HEK293 (cell line): ENCODE data around the gene RHBDF1.

Experiments used
- OSR2 ChIP-seq: fragments of 450-650 bp; formaldehyde crosslinking; IDR thresholded peaks from 2 replicates; pipeline ENCODE4 v1.5.1; 2016; ENCODE audit warnings: missing biosample characterization, missing genetic modification characterization
- SCRT2 ChIP-seq: fragments of 450-650 bp; formaldehyde crosslinking; IDR thresholded peaks from 2 replicates; pipeline ENCODE4 v1.5.1; 2016; ENCODE audit warnings: missing biosample characterization, missing genetic modification characterization
- ZFP41 ChIP-seq: fragments of 450-650 bp; formaldehyde crosslinking; IDR thresholded peaks from 2 replicates; pipeline ENCODE4 v1.5.1; 2016; ENCODE audit warnings: missing biosample characterization, missing genetic modification characterization, borderline replicate concordance
- ZNF146 ChIP-seq: fragments of 450-650 bp; formaldehyde crosslinking; IDR thresholded peaks from 2 replicates; pipeline ENCODE4 v1.5.1; 2016; ENCODE audit warnings: missing biosample characterization, missing genetic modification characterization
- ZNF169 ChIP-seq: fragments of 450-650 bp; formaldehyde crosslinking; IDR thresholded peaks from 2 replicates; pipeline ENCODE4 v1.5.1; 2016; ENCODE audit warnings: missing biosample characterization, missing genetic modification characterization
- ZNF19 ChIP-seq: fragments of 450-650 bp; formaldehyde crosslinking; IDR thresholded peaks from 2 replicates; pipeline ENCODE4; 2016; ENCODE audit warnings: missing biosample characterization, missing genetic modification characterization, low read depth
- ZNF211 ChIP-seq: fragments of 450-650 bp; formaldehyde crosslinking; IDR thresholded peaks from 2 replicates; pipeline ENCODE4 v1.5.1; 2016; ENCODE audit warnings: low read depth, missing biosample characterization, missing genetic modification characterization
- ZNF266 ChIP-seq: fragments of 450-650 bp; formaldehyde crosslinking; IDR thresholded peaks from 2 replicates; pipeline ENCODE4 v1.5.1; 2016; ENCODE audit warnings: missing biosample characterization, missing genetic modification characterization, low read depth
- ZNF302 ChIP-seq: fragments of 450-650 bp; formaldehyde crosslinking; IDR thresholded peaks from 2 replicates; pipeline ENCODE4 v1.5.1; 2016; ENCODE audit warnings: missing biosample characterization, missing genetic modification characterization, low read depth
- ZNF311 ChIP-seq: fragments of 450-650 bp; formaldehyde crosslinking; IDR thresholded peaks from 2 replicates; pipeline ENCODE4 v1.5.1; 2017; ENCODE audit warnings: missing biosample characterization, missing genetic modification characterization, borderline replicate concordance
- ZNF335 ChIP-seq: fragments of 450-650 bp; formaldehyde crosslinking; conservative IDR thresholded peaks from 2 replicates; pipeline ENCODE4 v1.5.1; 2016; ENCODE audit warnings: missing biosample characterization, missing genetic modification characterization
- ZNF391 ChIP-seq: fragments of 450-650 bp; formaldehyde crosslinking; IDR thresholded peaks from 2 replicates; pipeline ENCODE4 v1.5.1; 2016; ENCODE audit warnings: low read depth, missing biosample characterization, missing genetic modification characterization, borderline replicate concordance
- ZNF426 ChIP-seq: fragments of 450-650 bp; formaldehyde crosslinking; IDR thresholded peaks from 2 replicates; pipeline ENCODE4 v1.5.1; 2017; ENCODE audit warnings: missing biosample characterization, missing genetic modification characterization, mild to moderate bottlenecking, inconsistent platforms, moderate library complexity
- ZNF514 ChIP-seq: fragments of 450-650 bp; formaldehyde crosslinking; IDR thresholded peaks from 2 replicates; pipeline ENCODE4 v1.5.1; 2016; ENCODE audit warnings: missing biosample characterization, missing genetic modification characterization
- ZNF529 ChIP-seq: fragments of 450-650 bp; formaldehyde crosslinking; IDR thresholded peaks from 2 replicates; pipeline ENCODE4 v1.5.1; 2017; ENCODE audit warnings: missing genetic modification characterization, missing biosample characterization; ENCODE audit not compliant: insufficient replicate concordance
- ZNF548 ChIP-seq: fragments of 450-650 bp; formaldehyde crosslinking; IDR thresholded peaks from 2 replicates; pipeline ENCODE4 v1.5.1; 2016; ENCODE audit warnings: missing biosample characterization, missing genetic modification characterization
- ZNF571 ChIP-seq: fragments of 450-650 bp; formaldehyde crosslinking; IDR thresholded peaks from 2 replicates; pipeline ENCODE4 v1.5.0; 2017; ENCODE audit warnings: missing biosample characterization, missing genetic modification characterization
- ZNF629 ChIP-seq: fragments of 450-650 bp; formaldehyde crosslinking; IDR thresholded peaks from 2 replicates; pipeline ENCODE4 v1.5.1; 2017; ENCODE audit warnings: missing biosample characterization, missing genetic modification characterization
- ZNF843 ChIP-seq: fragments of 450-650 bp; formaldehyde crosslinking; IDR thresholded peaks from 2 replicates; pipeline ENCODE4 v1.5.1; 2016; ENCODE audit warnings: missing biosample characterization, missing genetic modification characterization
- TF ChIP-seq, protein P1 (sequence below): fragments of 450-650 bp; formaldehyde crosslinking; IDR thresholded peaks from 2 replicates; pipeline ENCODE4 v1.5.1; 2016; ENCODE audit warnings: missing biosample characterization, missing genetic modification characterization
- TF ChIP-seq, protein P2 (sequence below): fragments of 450-650 bp; IDR thresholded peaks from 2 replicates; pipeline ENCODE4 v1.5.1; 2018; ENCODE audit warnings: missing biosample characterization, missing genetic modification characterization
- TF ChIP-seq, protein P3 (sequence below): fragments of 450-650 bp; formaldehyde crosslinking; IDR thresholded peaks from 2 replicates; pipeline ENCODE4 v1.5.1; 2017; ENCODE audit warnings: missing biosample characterization, missing genetic modification characterization
- TF ChIP-seq, protein P4 (sequence below): fragments of 450-650 bp; formaldehyde crosslinking; conservative IDR thresholded peaks from 2 replicates; pipeline ENCODE4 v1.5.1; 2016; ENCODE audit warnings: low read depth, missing biosample characterization, missing genetic modification characterization
- TF ChIP-seq, protein P5 (sequence below): fragments of 450-650 bp; formaldehyde crosslinking; IDR thresholded peaks from 2 replicates; pipeline ENCODE4 v1.5.1; 2016; ENCODE audit warnings: missing biosample characterization, missing genetic modification characterization
- TF ChIP-seq, protein P6 (sequence below): fragments of 450-650 bp; formaldehyde crosslinking; conservative IDR thresholded peaks from 2 replicates; pipeline ENCODE4 v1.5.1; 2016; ENCODE audit warnings: low read depth, missing biosample characterization, missing genetic modification characterization

RHBDF1 gene

DNA sequence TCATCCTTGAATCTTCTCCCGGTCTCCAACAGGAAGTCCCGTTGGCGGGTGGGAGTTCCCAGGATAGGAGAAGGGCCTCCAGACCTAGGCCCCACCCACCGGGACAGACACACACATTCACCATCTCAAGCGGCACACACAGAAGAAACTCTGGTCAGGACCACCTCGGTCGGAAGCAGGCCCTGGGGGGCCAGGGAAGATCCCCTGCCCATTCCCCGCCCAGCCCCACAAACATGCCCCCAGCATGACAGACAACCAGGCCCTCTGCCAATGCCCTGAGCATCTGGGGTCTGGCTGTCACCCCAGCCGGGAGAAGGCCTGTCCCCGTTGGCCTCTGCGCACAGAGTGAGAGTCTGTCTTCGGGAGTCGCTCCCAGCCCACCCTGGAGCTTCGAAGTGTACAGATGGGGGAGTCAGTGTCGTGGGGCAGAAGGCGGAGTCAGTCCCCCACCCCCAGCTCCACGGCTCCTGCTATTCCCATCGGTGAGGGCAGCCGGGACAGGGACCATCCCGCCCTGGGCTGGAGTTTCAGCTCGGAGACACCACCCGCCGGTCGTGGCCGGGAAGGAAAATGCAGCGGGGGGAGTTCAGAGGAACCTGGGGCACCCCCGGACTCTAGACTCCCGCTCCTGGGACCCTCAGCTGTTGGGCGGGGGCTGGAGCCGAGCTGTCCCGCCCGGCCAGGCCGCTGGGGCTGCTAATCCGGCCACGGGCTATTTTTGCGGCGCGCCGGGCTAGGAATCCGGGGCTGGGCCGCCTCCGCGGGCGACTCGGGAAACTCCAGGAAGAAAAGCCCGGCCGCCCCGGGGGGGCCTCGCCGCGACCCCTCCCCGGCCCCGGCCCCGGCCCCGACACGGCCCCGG, 660 bp downstream of the RHBDF1 start (continued):
- TF ChIP-seq ZNF335 (tag by site-specific recombination), result peak; percentile 55
- TF ChIP-seq ZNF169 (tag by site-specific recombination), result no peak
- TF ChIP-seq ZNF514 (tag by site-specific recombination), result no peak
- TF ChIP-seq ZNF529 (tag by site-specific recombination), result no peak
- TF ChIP-seq OSR2 (tag by site-specific recombination), result no peak
- no peak for TF ChIP-seq ZNF146 (tag by site-specific recombination)
- TF ChIP-seq, protein P1, sequence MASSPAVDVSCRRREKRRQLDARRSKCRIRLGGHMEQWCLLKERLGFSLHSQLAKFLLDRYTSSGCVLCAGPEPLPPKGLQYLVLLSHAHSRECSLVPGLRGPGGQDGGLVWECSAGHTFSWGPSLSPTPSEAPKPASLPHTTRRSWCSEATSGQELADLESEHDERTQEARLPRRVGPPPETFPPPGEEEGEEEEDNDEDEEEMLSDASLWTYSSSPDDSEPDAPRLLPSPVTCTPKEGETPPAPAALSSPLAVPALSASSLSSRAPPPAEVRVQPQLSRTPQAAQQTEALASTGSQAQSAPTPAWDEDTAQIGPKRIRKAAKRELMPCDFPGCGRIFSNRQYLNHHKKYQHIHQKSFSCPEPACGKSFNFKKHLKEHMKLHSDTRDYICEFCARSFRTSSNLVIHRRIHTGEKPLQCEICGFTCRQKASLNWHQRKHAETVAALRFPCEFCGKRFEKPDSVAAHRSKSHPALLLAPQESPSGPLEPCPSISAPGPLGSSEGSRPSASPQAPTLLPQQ (tag by site-specific recombination), result no peak
- TF ChIP-seq, protein P2, sequence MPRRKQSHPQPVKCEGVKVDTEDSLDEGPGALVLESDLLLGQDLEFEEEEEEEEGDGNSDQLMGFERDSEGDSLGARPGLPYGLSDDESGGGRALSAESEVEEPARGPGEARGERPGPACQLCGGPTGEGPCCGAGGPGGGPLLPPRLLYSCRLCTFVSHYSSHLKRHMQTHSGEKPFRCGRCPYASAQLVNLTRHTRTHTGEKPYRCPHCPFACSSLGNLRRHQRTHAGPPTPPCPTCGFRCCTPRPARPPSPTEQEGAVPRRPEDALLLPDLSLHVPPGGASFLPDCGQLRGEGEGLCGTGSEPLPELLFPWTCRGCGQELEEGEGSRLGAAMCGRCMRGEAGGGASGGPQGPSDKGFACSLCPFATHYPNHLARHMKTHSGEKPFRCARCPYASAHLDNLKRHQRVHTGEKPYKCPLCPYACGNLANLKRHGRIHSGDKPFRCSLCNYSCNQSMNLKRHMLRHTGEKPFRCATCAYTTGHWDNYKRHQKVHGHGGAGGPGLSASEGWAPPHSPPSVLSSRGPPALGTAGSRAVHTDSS (tag by site-specific recombination), result no peak
- TF ChIP-seq ZNF391 (tag by site-specific recombination), result no peak
- no peak for TF ChIP-seq SCRT2
- TF ChIP-seq, protein P3, sequence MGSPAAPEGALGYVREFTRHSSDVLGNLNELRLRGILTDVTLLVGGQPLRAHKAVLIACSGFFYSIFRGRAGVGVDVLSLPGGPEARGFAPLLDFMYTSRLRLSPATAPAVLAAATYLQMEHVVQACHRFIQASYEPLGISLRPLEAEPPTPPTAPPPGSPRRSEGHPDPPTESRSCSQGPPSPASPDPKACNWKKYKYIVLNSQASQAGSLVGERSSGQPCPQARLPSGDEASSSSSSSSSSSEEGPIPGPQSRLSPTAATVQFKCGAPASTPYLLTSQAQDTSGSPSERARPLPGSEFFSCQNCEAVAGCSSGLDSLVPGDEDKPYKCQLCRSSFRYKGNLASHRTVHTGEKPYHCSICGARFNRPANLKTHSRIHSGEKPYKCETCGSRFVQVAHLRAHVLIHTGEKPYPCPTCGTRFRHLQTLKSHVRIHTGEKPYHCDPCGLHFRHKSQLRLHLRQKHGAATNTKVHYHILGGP (tag by site-specific recombination), result no peak
- no peak for TF ChIP-seq ZNF211 (tag by site-specific recombination)
- no peak for TF ChIP-seq ZNF302 (tag by site-specific recombination)
- TF ChIP-seq, protein P4, sequence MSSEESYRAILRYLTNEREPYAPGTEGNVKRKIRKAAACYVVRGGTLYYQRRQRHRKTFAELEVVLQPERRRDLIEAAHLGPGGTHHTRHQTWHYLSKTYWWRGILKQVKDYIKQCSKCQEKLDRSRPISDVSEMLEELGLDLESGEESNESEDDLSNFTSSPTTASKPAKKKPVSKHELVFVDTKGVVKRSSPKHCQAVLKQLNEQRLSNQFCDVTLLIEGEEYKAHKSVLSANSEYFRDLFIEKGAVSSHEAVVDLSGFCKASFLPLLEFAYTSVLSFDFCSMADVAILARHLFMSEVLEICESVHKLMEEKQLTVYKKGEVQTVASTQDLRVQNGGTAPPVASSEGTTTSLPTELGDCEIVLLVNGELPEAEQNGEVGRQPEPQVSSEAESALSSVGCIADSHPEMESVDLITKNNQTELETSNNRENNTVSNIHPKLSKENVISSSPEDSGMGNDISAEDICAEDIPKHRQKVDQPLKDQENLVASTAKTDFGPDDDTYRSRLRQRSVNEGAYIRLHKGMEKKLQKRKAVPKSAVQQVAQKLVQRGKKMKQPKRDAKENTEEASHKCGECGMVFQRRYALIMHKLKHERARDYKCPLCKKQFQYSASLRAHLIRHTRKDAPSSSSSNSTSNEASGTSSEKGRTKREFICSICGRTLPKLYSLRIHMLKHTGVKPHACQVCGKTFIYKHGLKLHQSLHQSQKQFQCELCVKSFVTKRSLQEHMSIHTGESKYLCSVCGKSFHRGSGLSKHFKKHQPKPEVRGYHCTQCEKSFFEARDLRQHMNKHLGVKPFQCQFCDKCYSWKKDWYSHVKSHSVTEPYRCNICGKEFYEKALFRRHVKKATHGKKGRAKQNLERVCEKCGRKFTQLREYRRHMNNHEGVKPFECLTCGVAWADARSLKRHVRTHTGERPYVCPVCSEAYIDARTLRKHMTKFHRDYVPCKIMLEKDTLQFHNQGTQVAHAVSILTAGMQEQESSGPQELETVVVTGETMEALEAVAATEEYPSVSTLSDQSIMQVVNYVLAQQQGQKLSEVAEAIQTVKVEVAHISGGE (tag by site-specific recombination), result no peak; the same call in 1 of the 2 replicates
- TF ChIP-seq ZNF426 (tag by site-specific recombination), result no peak
- TF ChIP-seq ZNF311 (tag by site-specific recombination), result no peak
- no peak for TF ChIP-seq ZFP41 (tag by site-specific recombination)
- TF ChIP-seq ZNF571 (tag by site-specific recombination), result no peak
- TF ChIP-seq, protein P5, sequence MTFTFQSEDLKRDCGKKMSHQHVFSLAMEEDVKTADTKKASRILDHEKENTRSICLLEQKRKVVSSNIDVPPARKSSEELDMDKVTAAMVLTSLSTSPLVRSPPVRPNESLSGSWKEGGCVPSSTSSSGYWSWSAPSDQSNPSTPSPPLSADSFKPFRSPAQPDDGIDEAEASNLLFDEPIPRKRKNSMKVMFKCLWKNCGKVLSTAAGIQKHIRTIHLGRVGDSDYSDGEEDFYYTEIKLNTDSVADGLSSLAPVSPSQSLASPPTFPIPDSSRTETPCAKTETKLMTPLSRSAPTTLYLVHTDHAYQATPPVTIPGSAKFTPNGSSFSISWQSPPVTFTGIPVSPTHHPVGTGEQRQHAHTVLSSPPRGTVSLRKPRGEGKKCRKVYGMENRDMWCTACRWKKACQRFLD, result no peak
- TF ChIP-seq ZNF266, result no peak
- TF ChIP-seq, protein P6, sequence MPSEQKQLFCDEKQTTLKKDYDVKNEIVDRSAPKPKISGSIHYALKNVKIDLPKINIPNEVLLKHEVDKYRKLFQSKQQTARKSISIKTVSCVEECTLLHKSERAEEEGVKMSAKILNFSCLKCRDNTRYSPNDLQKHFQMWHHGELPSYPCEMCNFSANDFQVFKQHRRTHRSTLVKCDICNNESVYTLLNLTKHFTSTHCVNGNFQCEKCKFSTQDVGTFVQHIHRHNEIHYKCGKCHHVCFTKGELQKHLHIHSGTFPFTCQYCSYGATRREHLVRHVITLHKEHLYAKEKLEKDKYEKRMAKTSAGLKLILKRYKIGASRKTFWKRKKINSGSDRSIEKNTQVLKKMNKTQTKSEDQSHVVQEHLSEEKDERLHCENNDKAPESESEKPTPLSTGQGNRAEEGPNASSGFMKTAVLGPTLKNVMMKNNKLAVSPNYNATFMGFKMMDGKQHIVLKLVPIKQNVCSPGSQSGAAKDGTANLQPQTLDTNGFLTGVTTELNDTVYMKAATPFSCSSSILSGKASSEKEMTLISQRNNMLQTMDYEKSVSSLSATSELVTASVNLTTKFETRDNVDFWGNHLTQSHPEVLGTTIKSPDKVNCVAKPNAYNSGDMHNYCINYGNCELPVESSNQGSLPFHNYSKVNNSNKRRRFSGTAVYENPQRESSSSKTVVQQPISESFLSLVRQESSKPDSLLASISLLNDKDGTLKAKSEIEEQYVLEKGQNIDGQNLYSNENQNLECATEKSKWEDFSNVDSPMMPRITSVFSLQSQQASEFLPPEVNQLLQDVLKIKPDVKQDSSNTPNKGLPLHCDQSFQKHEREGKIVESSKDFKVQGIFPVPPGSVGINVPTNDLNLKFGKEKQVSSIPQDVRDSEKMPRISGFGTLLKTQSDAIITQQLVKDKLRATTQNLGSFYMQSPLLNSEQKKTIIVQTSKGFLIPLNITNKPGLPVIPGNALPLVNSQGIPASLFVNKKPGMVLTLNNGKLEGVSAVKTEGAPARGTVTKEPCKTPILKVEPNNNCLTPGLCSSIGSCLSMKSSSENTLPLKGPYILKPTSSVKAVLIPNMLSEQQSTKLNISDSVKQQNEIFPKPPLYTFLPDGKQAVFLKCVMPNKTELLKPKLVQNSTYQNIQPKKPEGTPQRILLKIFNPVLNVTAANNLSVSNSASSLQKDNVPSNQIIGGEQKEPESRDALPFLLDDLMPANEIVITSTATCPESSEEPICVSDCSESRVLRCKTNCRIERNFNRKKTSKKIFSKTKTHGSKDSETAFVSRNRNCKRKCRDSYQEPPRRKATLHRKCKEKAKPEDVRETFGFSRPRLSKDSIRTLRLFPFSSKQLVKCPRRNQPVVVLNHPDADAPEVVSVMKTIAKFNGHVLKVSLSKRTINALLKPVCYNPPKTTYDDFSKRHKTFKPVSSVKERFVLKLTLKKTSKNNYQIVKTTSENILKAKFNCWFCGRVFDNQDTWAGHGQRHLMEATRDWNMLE, result no peak
- TF ChIP-seq ZNF19, result no peak
- no peak for TF ChIP-seq ZNF548
- TF ChIP-seq ZNF843 (tag by site-specific recombination), result no peak
- no peak for TF ChIP-seq ZNF629 (tag by site-specific recombination)
